Stimulated activated CD8-positive, alpha-beta memory T cell treated with anti-CD3 and anti-CD28 coated beads, Interleukin-12 subunit alpha, Interleukin-12 subunit beta, amount 100 ng/mL, for 24 hours (primary cell): ENCODE data around the gene TAC4.

Experiments used
- DNase-seq: peaks from one replicate; pipeline ENCODE4 v3.0.0-alpha.2; 2020; ENCODE audit errors: extremely low read depth

Gene TAC4

GRCh38 chr17:49814781-49815529 lies 32.9 kb downstream of the TAC4 start:
- no peak for DNase-seq

- no peak for DNase-seq
These were observed 38.8 kb downstream of the TAC4 start for GRCh38 chr17:49809056-49809455.

- no peak for DNase-seq
These were observed 49.1 kb downstream of the TAC4 start for GRCh38 chr17:49798738-49799137.

GRCh38 chr17:49798182-49798581 lies 49.7 kb downstream of the TAC4 start:
- DNase-seq = no peak

- DNase-seq = no peak
These were observed 52.5 kb downstream of the TAC4 start for GRCh38 chr17:49795372-49795771.

GRCh38 chr17:49793309-49793708 lies 54.6 kb downstream of the TAC4 start:
- no peak for DNase-seq

GRCh38 chr17:49789243-49789578 lies 58.7 kb downstream of the TAC4 start:
- no peak for DNase-seq

- DNase-seq = peak; percentile 98
These were observed 59.2 kb downstream of the TAC4 start, which contains the start of gene KAT7 for GRCh38 chr17:49788478-49789242. Gene KAT7 (plus strand): TSS chr17:49788681. CDS start chr17:49788835, 154 bp downstream.
